Keratinocyte (primary cell): Measurements from ENCODE around the gene HSF5.

Source experiments
- CTCF ChIP-seq, 3 experiments: IDR thresholded peaks in 1 of 3; conservative IDR thresholded peaks in 1 of 3; optimal IDR thresholded peaks in 1 of 3; 2 replicates in 2 of 3; 3 replicates in 1 of 3; pipeline versions ENCODE3 to v1.5.1; 2011; ENCODE audit warnings: low read length in 3 of 3, mild to moderate bottlenecking in 3 of 3, moderate library complexity in 2 of 3, control low read depth in 1 of 3, inconsistent platforms in 1 of 3; ENCODE audit not compliant: insufficient read depth in 2 of 3; ENCODE audit errors: extremely low read depth in 1 of 3
- EZH2 ChIP-seq: IDR thresholded peaks from one replicate; pipeline ENCODE4 v1.6.1; 2012; ENCODE audit warnings: inconsistent platforms, mild to moderate bottlenecking, low read length, moderate library complexity

DNA sequence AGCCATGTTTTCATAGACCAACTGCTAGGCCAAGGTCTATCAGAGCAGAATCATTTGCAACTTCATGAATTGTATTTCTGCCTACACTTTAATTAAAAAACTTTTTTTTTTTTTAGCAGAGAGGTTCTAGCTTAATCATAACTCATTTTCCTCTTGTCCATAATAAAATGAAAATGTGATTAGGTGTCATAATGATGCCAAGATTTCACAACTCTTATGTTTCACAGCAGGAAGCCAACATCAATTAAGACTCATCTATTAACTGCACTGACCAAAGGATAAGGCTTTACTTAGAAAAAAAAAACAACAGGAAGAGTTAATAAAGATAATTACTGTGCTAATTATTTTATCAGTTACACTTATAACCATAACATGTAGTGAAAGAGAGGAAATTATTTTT lies 52.0 kb downstream of the HSF5 start:
- TF ChIP-seq CTCF (optimal IDR thresholded peaks at IDR 0.05 in 1 of 3, IDR thresholded peaks at IDR 0.05 in 1 of 3, conservative IDR thresholded peaks at IDR 0.05 in 1 of 3; ENCODE audit: extremely low read depth in 1 of 3, insufficient read depth in 2 of 3, low read length in 3 of 3), result no peak
- TF ChIP-seq EZH2, result no peak
